Right atrium auricular region (tissue), 2 donors: ENCODE data around the gene SLC4A5. TPM values are rescaled to one million over a fixed set of nuclear protein-coding genes. Genes with fewer than 3 reads are reported as not detected.
A peak's percentile ranks its signal among the peaks of the same experiment; 100 is the strongest.

Experiments
- DNase-seq: peaks from one replicate; pipeline ENCODE4 v3.0.0-alpha.2; 2019; ENCODE audit warnings: low spot score
- H3K27ac ChIP-seq, 2 donors: fragments of 200-600 bp; sonication (generic); 1 replicate in 1 of 2; 2 replicates in 1 of 2; pipeline ENCODE4 v1.5.1; 2016 to 2019
- H3K27me3 ChIP-seq, 2 donors: fragments of 200-600 bp; sonication (generic); one replicate each; pipeline versions ENCODE4 v1.5.1 to v1.6.0; 2017 to 2019
- H3K36me3 ChIP-seq: fragments of 200-600 bp; sonication (generic); one replicate; pipeline ENCODE4 v1.5.1; 2016
- H3K4me1 ChIP-seq, 2 donors: fragments of 200-600 bp; sonication (generic); one replicate each; pipeline versions ENCODE4 v1.5.1 to v1.6.0; 2017 to 2019
- H3K4me3 ChIP-seq, 2 donors: fragments of 200-600 bp; sonication (generic); 1 replicate in 1 of 2; 2 replicates in 1 of 2; pipeline ENCODE4 v1.5.1; 2017 to 2019; ENCODE audit warnings: mild to moderate bottlenecking in 1 of 2, moderate library complexity in 1 of 2
- H3K9me3 ChIP-seq, 2 donors: fragments of 200-600 bp; sonication (generic); one replicate each; pipeline ENCODE4 v1.5.1; 2019
- total RNA-seq, 2 donors: library from RNA; depleted of rRNA; stranded (reverse); fragments of >200 nt; gene quantifications; one replicate each; pipeline ENCODE4 v1.1.0, GENCODE V29; 2016
- TF ChIP-seq, protein P1 (sequence below), 2 donors: fragments of 200-600 bp; sonication (generic); IDR thresholded peaks; one replicate each; pipeline ENCODE4 v1.5.1; 2019; ENCODE audit warnings: antibody characterized with exemption in 2 of 2

Gene SLC4A5
- total RNA-seq, 2 donors from 2014 or later = 0.28 to 1.3 TPM

GRCh38 chr2:74183878-74184277 lies 159.3 kb downstream of the SLC4A5 start:
- Histone ChIP-seq H3K27ac (no peak overlapping the region), H3K4me1 (no peaks in the 10 kb centered on the region), H3K9me3 (no peaks in the 10 kb centered on the region), H3K36me3 (no peaks in the 10 kb centered on the region), H3K4me3 (no peak overlapping the region), H3K27me3 (no peaks in the 10 kb centered on the region)
- TF ChIP-seq, protein P1, sequence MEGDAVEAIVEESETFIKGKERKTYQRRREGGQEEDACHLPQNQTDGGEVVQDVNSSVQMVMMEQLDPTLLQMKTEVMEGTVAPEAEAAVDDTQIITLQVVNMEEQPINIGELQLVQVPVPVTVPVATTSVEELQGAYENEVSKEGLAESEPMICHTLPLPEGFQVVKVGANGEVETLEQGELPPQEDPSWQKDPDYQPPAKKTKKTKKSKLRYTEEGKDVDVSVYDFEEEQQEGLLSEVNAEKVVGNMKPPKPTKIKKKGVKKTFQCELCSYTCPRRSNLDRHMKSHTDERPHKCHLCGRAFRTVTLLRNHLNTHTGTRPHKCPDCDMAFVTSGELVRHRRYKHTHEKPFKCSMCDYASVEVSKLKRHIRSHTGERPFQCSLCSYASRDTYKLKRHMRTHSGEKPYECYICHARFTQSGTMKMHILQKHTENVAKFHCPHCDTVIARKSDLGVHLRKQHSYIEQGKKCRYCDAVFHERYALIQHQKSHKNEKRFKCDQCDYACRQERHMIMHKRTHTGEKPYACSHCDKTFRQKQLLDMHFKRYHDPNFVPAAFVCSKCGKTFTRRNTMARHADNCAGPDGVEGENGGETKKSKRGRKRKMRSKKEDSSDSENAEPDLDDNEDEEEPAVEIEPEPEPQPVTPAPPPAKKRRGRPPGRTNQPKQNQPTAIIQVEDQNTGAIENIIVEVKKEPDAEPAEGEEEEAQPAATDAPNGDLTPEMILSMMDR (IDR thresholded peaks at IDR 0.05) = no peak
- no peak for DNase-seq

DNA sequence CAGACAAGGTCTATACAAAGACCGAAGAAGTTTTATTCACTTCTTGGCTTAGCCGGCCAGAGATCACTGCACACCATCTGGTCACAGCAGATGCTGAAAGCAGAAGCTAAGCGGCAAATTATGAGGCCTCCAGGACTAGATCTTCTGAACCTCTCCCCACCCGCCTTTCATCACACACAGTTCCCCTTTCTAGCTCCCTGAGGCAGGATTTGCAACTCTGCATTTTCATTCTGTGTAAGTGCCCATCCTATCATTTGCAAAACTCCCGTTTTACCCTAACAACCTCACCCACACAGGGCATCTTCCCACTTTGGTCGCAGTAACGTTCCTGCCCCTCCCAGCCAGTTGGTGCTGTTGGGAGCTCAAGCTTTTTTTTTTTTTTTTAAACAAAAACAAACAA lies 161.5 kb downstream of the SLC4A5 start:
- H3K27me3 ChIP-seq = no peaks in the 10 kb centered on the region
- no peaks in the 10 kb centered on the region for H3K36me3 ChIP-seq
- H3K4me1 ChIP-seq = peaks cover 0 to 11% of the 10 kb centered on the region in 2 donors
- TF ChIP-seq, protein P1 (IDR thresholded peaks at IDR 0.05) = no peak
- no peak for DNase-seq
- no peaks in the 10 kb centered on the region for H3K9me3 ChIP-seq
- no peak overlapping the region for H3K27ac ChIP-seq
- H3K4me3 ChIP-seq = no peak overlapping the region

DNA sequence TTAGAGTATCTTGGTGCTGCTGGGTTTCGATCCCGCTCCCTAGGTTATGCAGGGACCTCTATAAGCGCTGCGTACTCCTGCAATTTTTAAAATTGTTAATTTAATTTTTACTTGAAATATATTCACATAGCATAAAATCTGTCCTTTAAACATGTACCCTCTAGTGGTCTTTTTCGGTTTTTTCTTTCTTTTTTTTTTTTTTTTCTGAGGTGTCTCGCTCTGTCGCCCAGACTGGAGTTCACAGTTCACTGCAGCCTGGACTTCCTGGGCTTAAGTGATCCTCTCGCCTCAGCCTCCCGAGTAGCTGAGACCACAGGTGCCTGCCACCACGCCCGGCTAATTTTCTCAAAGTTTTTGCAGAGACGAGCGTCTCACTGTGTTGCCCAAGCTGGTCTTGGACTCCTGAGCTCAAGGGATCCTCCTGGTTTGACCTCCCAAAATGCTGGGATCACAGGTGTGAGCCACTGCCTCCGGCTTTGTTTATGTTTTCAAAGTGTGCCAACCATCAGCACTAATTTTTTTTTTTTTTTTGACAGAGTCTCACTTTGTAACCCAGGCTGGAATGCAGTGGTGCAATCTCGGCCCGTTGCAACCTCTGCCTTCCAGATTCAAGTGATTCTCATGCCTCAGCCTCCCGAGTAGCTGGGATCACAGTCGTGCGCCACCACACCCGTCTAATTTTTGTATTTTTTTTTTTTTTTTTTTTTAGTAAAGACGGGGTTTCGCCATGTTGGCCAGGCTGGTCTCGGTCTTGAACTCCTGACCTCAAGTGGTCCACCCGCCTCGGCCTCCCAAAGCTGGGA lies 164.0 kb downstream of the SLC4A5 start:
- Histone ChIP-seq H3K27me3 (no peaks in the 10 kb centered on the region), H3K4me3 (peak overlapping the region; percentile 81 to 98), H3K36me3 (no peaks in the 10 kb centered on the region), H3K4me1 (peaks cover 0 to 25% of the 10 kb centered on the region in 2 donors), H3K27ac (peak overlapping the region; percentile 92 to 97), H3K9me3 (no peaks in the 10 kb centered on the region)
- TF ChIP-seq, protein P1 (IDR thresholded peaks at IDR 0.05) = peak in 1 of 2 donors; percentile 37
- DNase-seq = peak; percentile 50

GRCh38 chr2:74178211-74179062 lies 164.8 kb downstream of the SLC4A5 start, which contains the start of gene MOB1A:
Gene MOB1A (minus strand): TSS chr2:74178879. CDS start chr2:74178674, 205 bp downstream.
- TF ChIP-seq, protein P1 (IDR thresholded peaks at IDR 0.05) = no peak
- H3K36me3 ChIP-seq = no peaks in the 10 kb centered on the region
- peak within 1 kb of the TSS; percentile 92 to 97 for H3K27ac ChIP-seq
- H3K9me3 ChIP-seq = no peaks in the 10 kb centered on the region
- H3K4me3 ChIP-seq = peak within 1 kb of the TSS; percentile 81 to 98
- DNase-seq = peak; percentile 95
- no peaks in the 10 kb centered on the region for H3K27me3 ChIP-seq
- peaks cover 0 to 25% of the 10 kb centered on the region in 2 donors for H3K4me1 ChIP-seq

- peak overlapping the region; percentile 92 to 97 for H3K27ac ChIP-seq
- DNase-seq = no peak
- H3K27me3 ChIP-seq = no peaks in the 10 kb centered on the region
- peak overlapping the region; percentile 81 to 98 for H3K4me3 ChIP-seq
- TF ChIP-seq, protein P1 (IDR thresholded peaks at IDR 0.05) = no peak
- no peaks in the 10 kb centered on the region for H3K36me3 ChIP-seq
- no peaks in the 10 kb centered on the region for H3K9me3 ChIP-seq
- H3K4me1 ChIP-seq = peaks cover 0 to 28% of the 10 kb centered on the region in 2 donors
Observed at GRCh38 chr2:74177696-74178095, 165.5 kb downstream of the SLC4A5 start.
